Measurements from ENCODE around the gene MACROH2A1. TPM values are rescaled to one million over a fixed set of nuclear protein-coding genes. Genes with fewer than 3 reads are reported as not detected.

Gene MACROH2A1
- total and polyA plus RNA-seq, 10 of the 15 experiments (the other 5 are each of a cell fraction or from before 2014, with no cell fraction given) = 45.7 to 230 (median 196) TPM

DNA sequence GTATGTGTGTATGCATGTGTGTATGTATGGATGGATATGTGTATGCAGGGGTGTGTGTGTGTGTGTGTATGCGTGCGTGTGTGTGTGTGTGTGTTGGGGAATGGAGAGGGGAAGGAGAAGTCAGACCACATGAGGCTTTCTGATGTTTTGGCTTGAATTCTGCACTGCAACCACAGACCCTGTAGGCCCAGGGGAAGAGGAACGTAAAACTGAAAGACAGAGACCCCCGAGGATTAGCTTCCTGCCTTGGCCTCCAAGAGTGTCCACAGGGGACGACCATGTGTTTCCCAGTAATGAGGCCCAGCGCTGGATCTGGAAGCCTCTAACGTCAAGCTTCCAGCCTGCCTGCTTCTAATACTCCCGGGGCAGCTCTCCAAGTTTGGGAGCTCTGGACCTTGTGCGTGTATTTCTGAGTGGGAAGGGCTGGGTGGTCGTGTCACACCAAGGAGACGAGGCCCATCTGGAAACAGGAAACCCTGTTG, 42.4 kb upstream of the MACROH2A1 start:
- FAIRE-seq = no peak
- SMC1A ChIA-PET (ENCODE audit: uncharacterized antibody, unreplicated experiment) = interaction anchor here (1.1 to 3.6 kb wide), 4 partner anchors 8 to 24 kb away, joined by 3 to 14 read pairs (median 4); no protein-coding TSS in a partner anchor

More for the DNA sequence above, 42.4 kb upstream of the MACROH2A1 start:
- intact Hi-C loops (cut with micrococcal nuclease; ENCODE audit: unreplicated experiment) = no loop called here
- ChIA-PET CTCF (interaction anchor here (0.7 to 5.7 kb wide), 4 partner anchors 16 to 21 kb away, joined by 3 to 48 read pairs (median 8); no protein-coding TSS in a partner anchor), RAD21 (ENCODE audit: unreplicated experiment) (no interaction called here), POLR2A (interaction anchor here (0.6 to 1.0 kb wide), 2 partner anchors 21 to 48 kb away, joined by 3 to 7 read pairs; no protein-coding TSS in a partner anchor)
- TF ChIP-seq HDGF (IDR thresholded peaks at IDR 0.05) (no peak), SMAD5 (IDR thresholded peaks at IDR 0.05; ENCODE audit: low read depth) (no peak), ZNF217 (IDR thresholded peaks at IDR 0.05) (no peak), STAT3 (IDR thresholded peaks at IDR 0.05; ENCODE audit: low read depth, low read length) (no peak), SP1 (IDR thresholded peaks at IDR 0.05; ENCODE audit: low read depth, low read length) (no peak), ZNF274 (IDR thresholded peaks at IDR 0.05; ENCODE audit: insufficient read depth, insufficient read length) (no peak), CREM (IDR thresholded peaks at IDR 0.05; ENCODE audit: low read depth) (no peak), SMAD1 (IDR thresholded peaks at IDR 0.05; ENCODE audit: low read depth, partially characterized antibody) (no peak)
- TF ChIP-seq, protein P1, sequence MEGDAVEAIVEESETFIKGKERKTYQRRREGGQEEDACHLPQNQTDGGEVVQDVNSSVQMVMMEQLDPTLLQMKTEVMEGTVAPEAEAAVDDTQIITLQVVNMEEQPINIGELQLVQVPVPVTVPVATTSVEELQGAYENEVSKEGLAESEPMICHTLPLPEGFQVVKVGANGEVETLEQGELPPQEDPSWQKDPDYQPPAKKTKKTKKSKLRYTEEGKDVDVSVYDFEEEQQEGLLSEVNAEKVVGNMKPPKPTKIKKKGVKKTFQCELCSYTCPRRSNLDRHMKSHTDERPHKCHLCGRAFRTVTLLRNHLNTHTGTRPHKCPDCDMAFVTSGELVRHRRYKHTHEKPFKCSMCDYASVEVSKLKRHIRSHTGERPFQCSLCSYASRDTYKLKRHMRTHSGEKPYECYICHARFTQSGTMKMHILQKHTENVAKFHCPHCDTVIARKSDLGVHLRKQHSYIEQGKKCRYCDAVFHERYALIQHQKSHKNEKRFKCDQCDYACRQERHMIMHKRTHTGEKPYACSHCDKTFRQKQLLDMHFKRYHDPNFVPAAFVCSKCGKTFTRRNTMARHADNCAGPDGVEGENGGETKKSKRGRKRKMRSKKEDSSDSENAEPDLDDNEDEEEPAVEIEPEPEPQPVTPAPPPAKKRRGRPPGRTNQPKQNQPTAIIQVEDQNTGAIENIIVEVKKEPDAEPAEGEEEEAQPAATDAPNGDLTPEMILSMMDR (IDR thresholded peaks at IDR 0.05 in 2 of 3, conservative IDR thresholded peaks at IDR 0.05 in 1 of 3; ENCODE audit: control insufficient read depth in 2 of 3, extremely low read depth in 1 of 3, insufficient read depth in 1 of 3, low read depth in 3 of 3, low read length in 3 of 3) = no peak
- Histone ChIP-seq H3K27me3 (replicated peaks in 1 of 2; ENCODE audit: control insufficient read depth in 2 of 2, insufficient read depth in 2 of 2, low read length in 1 of 2) (0 out of 4 replicates have a peak, but pooled peaks cover 0 to 1% of the 10 kb centered on the region in 2 experiments), H3K4me3 (no peak overlapping the region), H3K36me3 (ENCODE audit: control insufficient read depth in 2 of 2, insufficient read depth in 2 of 2, low read length in 1 of 2) (no peaks in the 10 kb centered on the region), H3K79me2 (ENCODE audit: control insufficient read depth, insufficient read depth, low read length) (no peaks in the 10 kb centered on the region), H3K4me1 (ENCODE audit: control insufficient read depth, insufficient read depth, low read length) (peaks cover 22% of the 10 kb centered on the region), H4K20me1 (ENCODE audit: control insufficient read depth, insufficient read depth) (no peaks in the 10 kb centered on the region), H3K9me3 (replicated peaks; ENCODE audit: control insufficient read depth, insufficient read depth, low read length) (no peaks in the 10 kb centered on the region), H3K9ac (ENCODE audit: control insufficient read depth, insufficient read depth, low read length) (no peak overlapping the region), H2AFZ (ENCODE audit: control insufficient read depth, low read depth, low read length) (no peak overlapping the region), H3K4me2 (ENCODE audit: control insufficient read depth, insufficient read depth) (no peak overlapping the region), H3K27ac (ENCODE audit: control insufficient read depth, insufficient read depth) (no peak overlapping the region)
- ATAC-seq = no peak
- no peak for DNase-seq (ENCODE audit: low read depth, low spot score)
- no TSS peak for BruUV-seq (replicated peaks)
- 13% methylated on average over 11 of the region's 11 CpGs for WGBS (ENCODE audit: insufficient coverage, insufficient replicate concordance, low lambda C conversion rate, missing lambda C conversion rate)
- in situ Hi-C loops (cut with MboI) = no loop called here
